HG03460 (cell line): ENCODE data around the gene ANKS4B.
"Not testable (repeated sequence)": the region's sequence is repeated elsewhere in the genome, so short reads cannot be mapped to it uniquely, and the experiment has no call there.

ENCODE experiments used
- ATAC-seq: cut with Tn5 transposase; IDR thresholded peaks from one replicate; pipeline ENCODE4 v1.9.1; 2021; ENCODE audit not compliant: unreplicated experiment

Gene ANKS4B

DNA sequence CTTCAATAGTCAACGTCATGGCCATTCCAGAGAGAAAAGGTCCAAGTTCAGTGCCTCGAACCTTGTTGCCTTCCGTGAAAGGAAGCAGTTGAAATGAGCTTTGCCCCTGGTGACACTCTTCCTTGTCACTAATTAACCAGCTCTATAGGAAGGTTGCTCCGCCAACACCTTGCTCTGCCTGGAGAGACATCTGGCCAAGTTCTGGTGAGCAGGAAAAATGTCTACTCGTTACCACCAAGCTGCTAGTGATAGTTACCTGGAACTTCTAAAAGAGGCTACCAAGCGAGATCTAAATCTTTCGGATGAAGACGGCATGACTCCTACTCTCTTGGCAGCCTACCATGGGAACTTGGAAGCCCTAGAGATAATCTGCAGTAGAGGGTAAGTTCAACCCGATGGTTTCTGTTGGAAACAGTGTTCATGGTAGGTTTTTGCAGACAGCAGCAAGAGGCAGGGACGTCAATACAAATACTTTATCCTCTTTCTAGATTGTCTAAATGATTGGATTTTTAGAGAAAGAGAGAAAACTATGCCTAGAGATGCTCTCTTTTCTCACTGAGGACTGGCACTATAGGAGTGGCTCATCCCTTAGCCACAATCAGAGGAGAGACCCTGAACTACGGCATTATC is at the start of gene ANKS4B:
ANKS4B (plus strand) TSS at position 179 of the 630 bp plus-strand sequence; CDS start at position 218, 39 bp downstream.
- no peak for ATAC-seq

DNA sequence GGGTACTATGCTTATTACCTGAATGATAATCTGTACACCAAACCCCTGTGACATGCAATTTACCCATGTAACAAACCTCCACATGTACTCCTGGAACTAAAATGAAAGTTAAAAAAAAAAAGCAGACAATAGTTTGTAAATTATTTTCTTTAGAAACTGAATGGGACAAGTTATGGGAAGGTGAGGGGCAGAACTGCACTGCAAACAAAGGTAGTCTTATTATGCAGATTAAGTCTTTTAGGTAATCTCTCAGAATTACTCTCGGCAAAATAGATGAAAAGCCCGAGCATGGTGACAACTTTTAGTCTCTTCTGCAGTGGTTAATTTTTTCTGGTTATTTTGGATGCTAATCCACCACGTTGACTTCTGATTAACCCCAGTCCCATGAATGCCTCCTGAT is 49.5 kb upstream of the ANKS4B start:
- ATAC-seq: no peak

- ATAC-seq: no peak
These were observed 48.7 kb upstream of the ANKS4B start for GRCh38 chr16:21184834-21185233.

GRCh38 chr16:21185659-21186325 is 47.7 kb upstream of the ANKS4B start:
- ATAC-seq: no peak

DNA sequence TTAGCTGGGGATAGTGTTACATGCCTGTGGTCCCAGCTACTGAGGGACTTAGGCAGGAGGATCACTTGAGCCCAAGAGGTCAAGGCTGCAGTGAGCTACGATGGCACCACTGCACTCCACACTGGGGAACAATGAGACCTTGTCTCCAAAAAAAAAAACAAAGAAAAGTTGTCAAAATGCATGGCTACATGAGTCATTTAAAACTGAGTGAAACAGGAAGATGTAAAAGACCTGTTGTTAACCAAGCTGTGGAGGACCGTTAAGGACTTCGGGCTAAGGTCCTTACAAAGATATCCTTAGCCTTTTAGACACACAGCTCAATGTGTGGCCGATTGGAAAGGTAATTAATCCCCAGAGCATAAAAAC is 47.2 kb upstream of the ANKS4B start:
- ATAC-seq: no peak

GRCh38 chr16:21189311-21189710 is 44.2 kb upstream of the ANKS4B start:
- ATAC-seq: no peak

- ATAC-seq: no peak
These were observed 43.5 kb upstream of the ANKS4B start for GRCh38 chr16:21190013-21190412.

- ATAC-seq: no peak
These were observed 42.9 kb upstream of the ANKS4B start for GRCh38 chr16:21190599-21190998.

- no peak for ATAC-seq
These were observed 40.5 kb upstream of the ANKS4B start for GRCh38 chr16:21192991-21193390.

DNA sequence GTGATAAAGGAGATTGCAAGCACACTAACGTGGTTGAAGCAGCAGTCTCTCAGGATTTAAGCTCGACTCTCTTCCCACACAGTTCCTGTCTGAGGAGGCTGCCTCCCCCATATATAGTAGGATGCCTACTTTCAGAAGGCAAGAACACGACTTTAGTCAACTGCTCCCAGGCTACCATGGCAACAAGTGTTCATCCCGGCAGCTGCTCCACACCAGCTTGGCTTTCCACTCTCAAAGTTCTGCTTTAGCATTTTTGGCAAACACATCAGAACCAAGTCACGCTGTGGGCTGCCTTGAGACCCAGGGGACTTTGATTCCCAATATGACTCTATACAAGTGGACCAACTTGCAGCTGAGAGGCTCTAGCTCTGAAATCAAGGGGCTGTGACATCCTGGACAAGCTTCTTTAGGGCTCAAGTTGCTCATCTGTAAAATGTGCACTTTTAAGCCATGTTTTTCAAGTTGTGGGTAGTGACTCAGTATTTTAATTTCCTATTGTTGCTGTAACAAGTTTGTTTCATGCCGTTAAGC is 38.7 kb upstream of the ANKS4B start:
- ATAC-seq: no peak

GRCh38 chr16:21195330-21195729 is 38.2 kb upstream of the ANKS4B start:
- not testable (repeated sequence) for ATAC-seq

- no peak for ATAC-seq
These were observed 36.4 kb upstream of the ANKS4B start for GRCh38 chr16:21197112-21197511.

DNA sequence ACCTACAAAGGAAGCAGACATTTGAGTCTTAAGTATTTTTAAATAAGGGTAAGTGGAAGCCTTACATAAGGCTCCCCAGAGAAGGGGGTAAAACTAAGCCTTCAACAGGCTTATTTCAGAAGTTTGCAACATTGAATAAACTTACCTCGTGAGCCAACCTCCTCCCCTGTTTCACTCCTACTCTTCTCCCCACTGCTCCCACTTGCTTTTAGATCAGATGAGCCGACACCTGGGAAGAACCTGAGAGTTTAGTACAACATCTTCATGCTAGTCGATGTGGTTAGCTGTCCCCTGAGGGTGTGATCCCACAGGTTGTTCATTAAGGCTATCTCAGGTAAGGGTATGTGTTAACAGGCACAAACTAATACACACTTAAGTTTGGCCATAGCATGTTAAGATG is 35.9 kb upstream of the ANKS4B start:
- ATAC-seq: no peak

- ATAC-seq: no peak
These were observed 33.8 kb upstream of the ANKS4B start for GRCh38 chr16:21199607-21200218.

- ATAC-seq: no peak
These were observed 30.2 kb upstream of the ANKS4B start for GRCh38 chr16:21203155-21203797.

DNA sequence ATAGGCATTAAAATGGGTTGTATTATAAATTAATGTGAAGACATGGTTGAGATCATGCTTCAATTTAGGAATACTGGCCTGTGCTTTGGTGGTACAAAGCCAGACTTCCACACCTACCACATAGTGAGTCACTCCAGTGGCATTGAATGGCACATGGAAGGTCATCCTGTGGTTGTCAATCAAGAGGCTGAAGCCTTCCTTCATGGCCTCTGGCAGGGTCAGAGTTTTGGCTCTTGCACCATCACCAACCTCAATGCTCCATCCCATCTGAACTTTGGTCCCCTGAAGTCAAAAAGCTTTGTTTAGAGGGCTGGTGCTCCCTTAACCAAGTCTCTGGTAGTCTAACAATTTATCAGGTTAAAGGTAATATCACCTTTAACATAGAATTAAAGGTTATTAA is 28.2 kb upstream of the ANKS4B start:
- ATAC-seq: no peak

- ATAC-seq: no peak
These were observed 26.9 kb upstream of the ANKS4B start for GRCh38 chr16:21206550-21206949.

DNA sequence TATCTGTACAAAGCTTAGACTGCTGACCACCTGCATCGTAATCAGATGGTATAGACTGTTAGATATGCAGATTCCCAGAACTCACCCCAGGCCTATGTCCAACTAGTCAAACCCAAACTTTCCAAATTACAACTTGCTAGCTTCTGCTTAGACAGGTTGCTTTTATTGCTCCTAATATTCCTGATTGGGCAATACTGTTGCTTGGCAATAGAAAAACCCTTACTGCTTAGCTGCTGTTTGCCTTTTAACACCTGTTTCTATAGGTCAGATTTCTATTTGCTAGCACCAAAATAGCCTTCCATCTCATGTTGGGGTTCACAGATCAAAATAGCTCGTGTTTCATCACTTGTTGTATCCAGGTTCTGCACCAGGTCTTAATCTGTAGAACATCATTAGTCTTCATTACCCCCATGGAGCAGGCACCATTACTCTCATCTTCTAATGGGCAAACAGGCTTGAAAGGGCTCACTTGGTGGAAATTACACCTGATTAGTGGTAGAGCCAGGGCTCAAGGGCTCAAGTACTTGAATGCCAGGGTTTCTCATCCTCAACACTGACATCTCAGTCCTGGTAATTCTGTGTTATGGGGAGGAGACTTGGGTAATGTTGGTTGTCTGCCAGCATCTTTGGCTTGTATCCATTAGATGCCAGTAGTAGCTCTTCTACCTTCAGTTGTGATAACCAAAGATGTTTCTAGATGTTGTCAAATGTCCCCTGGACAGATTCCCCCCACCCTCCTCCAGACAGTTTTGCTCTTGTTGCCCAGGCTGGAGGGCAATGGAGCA is 24.9 kb upstream of the ANKS4B start:
- no peak for ATAC-seq

DNA sequence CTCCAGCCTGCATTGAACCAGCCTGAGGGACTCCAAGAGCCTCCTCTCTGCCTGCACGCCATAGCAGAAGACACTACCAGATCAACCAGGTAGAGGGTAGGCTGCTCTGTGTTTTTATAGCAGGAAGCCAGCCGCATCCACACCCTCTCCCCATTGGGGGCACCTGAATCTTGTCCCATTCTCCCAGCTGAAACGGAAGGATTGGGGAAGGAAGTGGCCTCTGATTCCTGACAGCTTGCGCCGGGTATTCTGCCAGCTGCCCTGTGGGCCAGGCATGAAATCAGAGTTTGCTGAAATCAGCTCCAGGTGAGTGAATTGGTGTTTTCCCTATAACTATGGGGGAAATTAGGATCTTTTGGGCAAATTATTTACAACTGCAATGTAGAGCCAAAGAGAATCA is 22.0 kb upstream of the ANKS4B start, which contains the start of gene ZP2:
ZP2 (minus strand) TSS at position 89 of the 400 bp plus-strand sequence; CDS start at position 62, 27 bp downstream.
- ATAC-seq: no peak

- no peak for ATAC-seq
These were observed 19.4 kb upstream of the ANKS4B start for GRCh38 chr16:21214086-21214485.

DNA sequence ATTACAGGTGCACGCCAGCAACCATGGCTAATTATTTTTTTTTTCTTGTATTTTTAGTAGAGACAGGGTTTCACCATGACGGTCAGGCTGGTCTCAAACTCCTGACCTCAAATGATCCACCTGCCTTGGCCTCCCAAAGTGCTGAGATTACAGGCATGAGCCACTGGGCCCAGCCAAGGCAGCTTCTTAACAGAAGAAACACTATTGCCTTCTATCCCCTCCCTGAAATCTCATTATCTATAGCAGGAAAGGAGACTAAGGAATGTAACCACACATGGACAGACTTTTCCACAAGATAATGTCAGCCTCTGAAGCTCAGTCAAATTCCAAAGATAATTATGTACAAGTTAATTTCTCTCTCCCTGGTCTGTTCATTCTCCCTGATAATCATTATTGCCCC is 16.4 kb upstream of the ANKS4B start:
- no peak for ATAC-seq
